ENCODE measurements around the gene GREB1.

GRCh38 chr2:11503354-11503927, 30.4 kb upstream of the GREB1 start:
- TF ChIP-seq, protein P1, sequence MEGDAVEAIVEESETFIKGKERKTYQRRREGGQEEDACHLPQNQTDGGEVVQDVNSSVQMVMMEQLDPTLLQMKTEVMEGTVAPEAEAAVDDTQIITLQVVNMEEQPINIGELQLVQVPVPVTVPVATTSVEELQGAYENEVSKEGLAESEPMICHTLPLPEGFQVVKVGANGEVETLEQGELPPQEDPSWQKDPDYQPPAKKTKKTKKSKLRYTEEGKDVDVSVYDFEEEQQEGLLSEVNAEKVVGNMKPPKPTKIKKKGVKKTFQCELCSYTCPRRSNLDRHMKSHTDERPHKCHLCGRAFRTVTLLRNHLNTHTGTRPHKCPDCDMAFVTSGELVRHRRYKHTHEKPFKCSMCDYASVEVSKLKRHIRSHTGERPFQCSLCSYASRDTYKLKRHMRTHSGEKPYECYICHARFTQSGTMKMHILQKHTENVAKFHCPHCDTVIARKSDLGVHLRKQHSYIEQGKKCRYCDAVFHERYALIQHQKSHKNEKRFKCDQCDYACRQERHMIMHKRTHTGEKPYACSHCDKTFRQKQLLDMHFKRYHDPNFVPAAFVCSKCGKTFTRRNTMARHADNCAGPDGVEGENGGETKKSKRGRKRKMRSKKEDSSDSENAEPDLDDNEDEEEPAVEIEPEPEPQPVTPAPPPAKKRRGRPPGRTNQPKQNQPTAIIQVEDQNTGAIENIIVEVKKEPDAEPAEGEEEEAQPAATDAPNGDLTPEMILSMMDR (IDR thresholded peaks at IDR 0.05; ENCODE audit: insufficient read depth, low read length, poor library complexity, severe bottlenecking): no peak
- no peak for TF ChIP-seq EZH2phosphoT487 (conservative IDR thresholded peaks at IDR 0.05; ENCODE audit: low read length)
